GM12891 (cell line): ENCODE data around the gene PLPPR1.
"Not testable (repeated sequence)": the region's sequence is repeated elsewhere in the genome, so short reads cannot be mapped to it uniquely, and the experiment has no call there.

Experiments
- DNase-seq: peaks from one replicate; pipeline ENCODE4 v3.0.0; 2011; ENCODE audit warnings: low spot score; ENCODE audit not compliant: insufficient read length
- FAIRE-seq: peaks from 2 replicates; lab custom pipeline; 2011; peaks lifted over from hg19 to GRCh38; lab: Jason Lieb, UNC
- PAX5 ChIP-seq: IDR thresholded peaks from 2 replicates; pipeline ENCODE4 v1.6.1; 2011; ENCODE audit warnings: low read length, moderate library complexity, mild to moderate bottlenecking; ENCODE audit not compliant: insufficient read depth, severe bottlenecking
- POLR2A ChIP-seq: IDR thresholded peaks from 2 replicates; pipeline ENCODE4 v1.6.1; 2011; ENCODE audit warnings: low read depth, low read length, control low read depth
- POLR2AphosphoS5 ChIP-seq: IDR thresholded peaks from 2 replicates; pipeline ENCODE4 v1.6.1; 2011; ENCODE audit warnings: low read depth, low read length, control low read depth
- POU2F2 ChIP-seq: IDR thresholded peaks from 2 replicates; pipeline ENCODE4 v1.6.1; 2011; ENCODE audit warnings: low read depth, mild to moderate bottlenecking, control low read depth, low read length, moderate library complexity
- SPI1 ChIP-seq: IDR thresholded peaks from 2 replicates; pipeline ENCODE4 v1.6.1; 2011; ENCODE audit warnings: low read depth, low read length, control low read depth
- TAF1 ChIP-seq: IDR thresholded peaks from 2 replicates; pipeline ENCODE4 v1.6.1; 2011; ENCODE audit warnings: low read depth, low read length, control low read depth

Gene PLPPR1

GRCh38 chr9:101264727-101265126, 236.2 kb downstream of the PLPPR1 start:
- DNase-seq (no peak), FAIRE-seq (no peak)
- TF ChIP-seq POU2F2 (no peak), POLR2AphosphoS5 (no peak), PAX5 (no peak), SPI1 (no peak), TAF1 (no peak), POLR2A (no peak)

- no peak for FAIRE-seq
- no peak for TF ChIP-seq PAX5
- TF ChIP-seq TAF1: no peak
- no peak for DNase-seq
These were observed 236.7 kb downstream of the PLPPR1 start for GRCh38 chr9:101265261-101265660.

DNA sequence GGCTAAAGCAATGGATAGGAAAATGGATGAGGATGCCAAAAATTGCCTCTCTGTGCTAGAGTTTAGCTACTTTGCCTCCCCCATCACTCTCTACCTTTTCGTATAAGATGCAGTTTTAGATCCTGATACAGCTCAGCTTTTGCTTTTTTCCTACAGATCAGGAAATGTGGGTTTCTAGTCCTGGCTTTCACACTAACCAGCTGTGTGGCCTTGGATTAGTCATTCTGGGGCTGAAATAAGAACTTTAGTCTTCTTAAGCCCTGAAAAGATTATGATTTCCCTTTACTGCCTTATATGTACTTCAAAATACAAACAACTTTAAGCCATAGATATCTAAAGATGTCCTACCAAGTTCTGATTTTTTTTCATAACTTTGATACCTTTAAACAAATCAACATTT, 239.9 kb downstream of the PLPPR1 start:
- TF ChIP-seq PAX5: no peak
- no peak for TF ChIP-seq SPI1
- no peak for TF ChIP-seq POLR2A
- no peak for TF ChIP-seq POU2F2
- TF ChIP-seq TAF1: no peak
- FAIRE-seq: no peak
- DNase-seq: no peak

DNA sequence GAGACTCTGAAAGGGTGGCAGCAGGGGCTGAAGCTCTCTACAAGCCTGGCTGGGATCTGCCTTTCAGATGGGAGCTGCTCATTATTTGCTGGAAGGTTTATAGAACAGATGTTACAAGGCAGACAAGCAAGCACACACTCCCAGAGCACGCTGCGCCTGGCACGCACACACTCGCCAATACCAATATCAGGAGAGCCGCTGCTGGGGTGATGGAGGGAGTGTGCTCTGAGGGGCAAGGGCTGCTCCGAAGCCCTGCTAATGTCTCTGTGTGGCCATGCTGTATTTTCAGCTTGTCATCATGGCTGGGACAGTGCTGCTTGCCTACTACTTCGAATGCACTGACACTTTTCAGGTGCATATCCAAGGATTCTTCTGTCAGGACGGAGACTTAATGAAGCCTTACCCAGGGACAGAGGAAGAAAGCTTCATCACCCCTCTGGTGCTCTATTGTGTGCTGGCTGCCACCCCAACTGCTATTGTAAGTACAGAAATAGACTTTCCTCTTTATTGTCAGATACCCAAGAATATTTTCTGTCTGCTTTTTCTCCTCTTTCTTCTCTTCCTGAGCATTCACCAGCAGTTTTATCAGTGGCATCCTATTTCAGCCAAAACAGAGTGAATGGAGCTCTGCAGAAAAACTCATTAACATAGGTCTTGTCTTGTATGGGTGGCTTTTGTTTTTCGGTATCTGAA, 241.2 kb downstream of the PLPPR1 start:
- DNase-seq: no peak
- TF ChIP-seq POU2F2 (no peak), PAX5 (no peak), POLR2A (no peak)
- FAIRE-seq: no peak

GRCh38 chr9:101270302-101270701, 241.8 kb downstream of the PLPPR1 start:
- DNase-seq: no peak
- TF ChIP-seq POU2F2 (no peak), POLR2A (no peak), POLR2AphosphoS5 (no peak), TAF1 (no peak), SPI1 (no peak), PAX5 (no peak)
- FAIRE-seq: no peak

DNA sequence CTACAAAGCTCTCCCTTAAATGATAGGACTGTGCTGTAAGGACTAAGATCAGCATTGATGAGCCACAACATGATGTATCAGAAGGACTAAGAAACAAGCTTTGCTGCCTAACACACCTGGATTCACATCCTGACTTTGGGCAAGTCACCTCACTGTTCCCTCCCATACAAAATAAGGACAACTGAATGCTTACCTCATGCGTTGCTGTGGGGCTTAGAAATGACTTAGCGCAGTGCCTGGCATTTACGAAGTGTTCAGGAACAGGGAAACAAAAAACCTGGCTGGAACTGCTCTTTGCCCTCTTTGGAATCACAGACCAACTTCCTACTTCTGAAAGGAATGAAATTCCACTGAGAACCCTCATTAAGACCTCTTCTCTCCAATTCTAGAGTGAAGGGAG, 242.6 kb downstream of the PLPPR1 start:
- FAIRE-seq (no peak), DNase-seq (no peak)
- no peak for TF ChIP-seq POU2F2
- TF ChIP-seq POLR2A: no peak
- TF ChIP-seq TAF1: no peak
- no peak for TF ChIP-seq SPI1
- TF ChIP-seq POLR2AphosphoS5: no peak

GRCh38 chr9:101274971-101275768, 246.6 kb downstream of the PLPPR1 start:
- FAIRE-seq (no peak), DNase-seq (no peak)
- TF ChIP-seq TAF1 (no peak), POLR2A (no peak), POLR2AphosphoS5 (no peak), PAX5 (no peak), SPI1 (no peak), POU2F2 (no peak)

- TF ChIP-seq PAX5 (no peak), SPI1 (no peak), POLR2A (no peak), POLR2AphosphoS5 (no peak), POU2F2 (no peak), TAF1 (no peak)
- no peak for FAIRE-seq
- DNase-seq: no peak
These were observed 247.3 kb downstream of the PLPPR1 start for GRCh38 chr9:101275769-101276250.

- FAIRE-seq, DNase-seq: not testable (repeated sequence)
These were observed 262.5 kb downstream of the PLPPR1 start for GRCh38 chr9:101291043-101291442.

GRCh38 chr9:101299901-101300300, 271.4 kb downstream of the PLPPR1 start:
- no peak for DNase-seq
- FAIRE-seq: no peak
- TF ChIP-seq PAX5: no peak
- TF ChIP-seq POLR2AphosphoS5: no peak
- TF ChIP-seq POU2F2: no peak
